PC-9 (cell line): ENCODE data around the gene DOCK9. TPM values are rescaled to one million over a fixed set of nuclear protein-coding genes. Genes with fewer than 3 reads are reported as not detected.

ENCODE experiments used
- BruUV-seq: library from RNA; stranded (reverse); fragments of 400-500 nt; replicated peaks from 2 replicates; lab custom pipeline; 2021; lab: Mats Ljungman, UMichigan
- CTCF ChIA-PET: fragments of 300-600 bp; sonication (Branson Sonifier 250); formaldehyde crosslinking; loops from one replicate; lab custom pipeline; 2022; ENCODE audit warnings: antibody characterized with exemption; lab: Charles Lee
- POLR2A ChIA-PET: fragments of 300-600 bp; sonication (Branson Sonifier 250); formaldehyde crosslinking; loops from one replicate; lab custom pipeline; 2022; ENCODE audit warnings: antibody characterized with exemption; ENCODE audit not compliant: unreplicated experiment; lab: Charles Lee
- DNase-seq, 2 experiments: peaks; one replicate each; pipeline versions ENCODE4 v3.0.0 to v3.0.0-alpha.2; 2015 to 2022; ENCODE audit warnings: mixed read lengths in 1 of 2
- H2AFZ ChIP-seq: fragments of 200-600 bp; sonication (generic); 2 replicates; pipeline ENCODE4 v1.8.1; 2017; ENCODE audit warnings: antibody characterized with exemption
- H3F3A ChIP-seq: fragments of 200-600 bp; sonication (generic); 2 replicates; pipeline ENCODE4 v1.8.1; 2017; ENCODE audit warnings: antibody characterized with exemption, mild to moderate bottlenecking, low read depth; ENCODE audit not compliant: insufficient read depth
- H3K27ac ChIP-seq: fragments of 200-600 bp; sonication (generic); 2 replicates; pipeline ENCODE4 v1.6.1; 2016; ENCODE audit warnings: mixed run types
- H3K27me3 ChIP-seq: fragments of 200-600 bp; sonication (generic); 2 replicates; pipeline ENCODE4 v1.6.1; 2016; ENCODE audit warnings: low read depth, mixed run types; ENCODE audit not compliant: insufficient read depth
- H3K36me3 ChIP-seq: fragments of 200-600 bp; sonication (generic); 2 replicates; pipeline ENCODE4 v1.6.1; 2016; ENCODE audit warnings: low read depth, mixed run types
- H3K4me1 ChIP-seq: fragments of 200-600 bp; sonication (generic); replicated peaks from 2 replicates; pipeline ENCODE4 v1.6.1; 2016; ENCODE audit warnings: mixed run types; ENCODE audit not compliant: insufficient read depth
- H3K4me2 ChIP-seq: fragments of 200-600 bp; sonication (generic); 2 replicates; pipeline ENCODE4 v1.6.1; 2017; ENCODE audit warnings: mixed run types
- H3K4me3 ChIP-seq: fragments of 200-600 bp; sonication (generic); 2 replicates; pipeline ENCODE4 v1.6.1; 2016; ENCODE audit warnings: mixed run types
- H3K79me2 ChIP-seq: fragments of 200-600 bp; sonication (generic); 2 replicates; pipeline ENCODE4 v1.6.1; 2017; ENCODE audit warnings: low read depth, mixed run types
- H3K9me2 ChIP-seq: fragments of 200-600 bp; sonication (generic); 2 replicates; pipeline ENCODE4 v1.8.1; 2017; ENCODE audit warnings: mild to moderate bottlenecking; ENCODE audit not compliant: insufficient read depth
- H3K9me3 ChIP-seq: fragments of 200-600 bp; sonication (generic); 2 replicates; pipeline ENCODE4 v1.8.1; 2016; ENCODE audit warnings: low read depth; ENCODE audit not compliant: insufficient read depth
- H4K20me1 ChIP-seq: fragments of 200-600 bp; sonication (generic); 2 replicates; pipeline ENCODE4 v1.8.1; 2017; ENCODE audit not compliant: insufficient read depth
- CTCF ChIP-seq: fragments of 200-600 bp; sonication (generic); conservative IDR thresholded peaks from 2 replicates; pipeline ENCODE4 v1.6.1; 2017; ENCODE audit warnings: mixed run types, antibody characterized with exemption, mild to moderate bottlenecking, moderate library complexity
- EZH2 ChIP-seq: fragments of 200-600 bp; sonication (generic); IDR thresholded peaks from 2 replicates; pipeline ENCODE4 v1.8.0; 2017; ENCODE audit warnings: antibody characterized with exemption, low read depth
- intact Hi-C: fragments of 100-400 bp; cut with micrococcal nuclease; formaldehyde crosslinking; loops from one replicate; pipeline ENCODE4 v1.10.0; 2022; ENCODE audit not compliant: unreplicated experiment
- total RNA-seq: library from RNA; stranded (reverse); gene quantifications from 2 replicates; pipeline ENCODE4 v1.2.3, GENCODE V29; 2021

Gene DOCK9
- total RNA-seq, 1 experiment from 2014 or later: 69.5 TPM

GRCh38 chr13:99005609-99006008, 27.7 kb upstream of the DOCK9 start:
- no peaks in the 10 kb centered on the region for H3K4me1 ChIP-seq
- ChIA-PET CTCF (no interaction called here), POLR2A (no interaction called here)
- H3K4me3 ChIP-seq: no peak overlapping the region
- H4K20me1 ChIP-seq: no peaks in the 10 kb centered on the region
- no peak for TF ChIP-seq EZH2
- no peak for TF ChIP-seq CTCF
- no TSS peak for BruUV-seq
- no peak for DNase-seq
- H3K27me3 ChIP-seq: no peaks in the 10 kb centered on the region
- no peak overlapping the region for H3K4me2 ChIP-seq
- H3K27ac ChIP-seq: no peak overlapping the region
- no peaks in the 10 kb centered on the region for H3K9me2 ChIP-seq
- no peak overlapping the region for H2AFZ ChIP-seq
- no peaks in the 10 kb centered on the region for H3K36me3 ChIP-seq
- intact Hi-C loops: no loop called here
- H3K9me3 ChIP-seq: no peaks in the 10 kb centered on the region
- H3F3A ChIP-seq: no peaks in the 10 kb centered on the region; the same call in 1 of the 2 replicates
- peaks cover 18% of the 10 kb centered on the region; the same call in 1 of the 2 replicates for H3K79me2 ChIP-seq

DNA sequence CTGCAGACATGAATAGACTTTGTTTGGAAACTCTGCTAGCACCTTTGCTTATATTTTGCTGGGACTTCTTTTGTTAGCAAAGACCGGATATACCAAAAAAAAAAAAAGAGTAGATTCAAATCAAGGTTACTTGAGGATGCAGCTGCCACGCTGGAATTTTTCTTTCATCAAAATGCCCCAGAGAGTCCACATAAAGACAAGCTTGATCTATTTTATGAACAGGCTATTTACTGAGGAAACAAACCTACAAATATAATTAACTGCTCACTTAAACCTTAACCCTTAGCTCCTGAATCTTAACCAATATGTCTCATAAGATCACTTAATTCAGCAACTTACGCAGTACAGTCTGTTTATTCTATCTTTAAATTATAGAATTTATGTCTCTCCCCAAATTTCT, 27.1 kb upstream of the DOCK9 start:
- Histone ChIP-seq H3F3A (no peaks in the 10 kb centered on the region; the same call in 1 of the 2 replicates), H3K27me3 (no peaks in the 10 kb centered on the region), H4K20me1 (no peaks in the 10 kb centered on the region), H3K9me2 (no peaks in the 10 kb centered on the region), H3K27ac (no peak overlapping the region), H3K4me3 (no peak overlapping the region), H3K9me3 (no peaks in the 10 kb centered on the region), H3K4me2 (no peak overlapping the region), H3K36me3 (no peaks in the 10 kb centered on the region), H2AFZ (no peak overlapping the region), H3K4me1 (no peaks in the 10 kb centered on the region), H3K79me2 (peaks cover 18% of the 10 kb centered on the region; the same call in 1 of the 2 replicates)
- no peak for DNase-seq
- TF ChIP-seq EZH2 (no peak), CTCF (no peak)
- POLR2A ChIA-PET: no interaction called here
- intact Hi-C loops: no loop called here
- CTCF ChIA-PET: no interaction called here
- no TSS peak for BruUV-seq

- H2AFZ ChIP-seq: no peak overlapping the region
- no peaks in the 10 kb centered on the region for H3K36me3 ChIP-seq
- H3K27me3 ChIP-seq: no peaks in the 10 kb centered on the region
- POLR2A ChIA-PET: no interaction called here
- TF ChIP-seq CTCF (no peak), EZH2 (no peak)
- no peaks in the 10 kb centered on the region for H3K4me1 ChIP-seq
- H3K27ac ChIP-seq: no peak overlapping the region
- no peak for DNase-seq
- H4K20me1 ChIP-seq: no peaks in the 10 kb centered on the region
- no peaks in the 10 kb centered on the region; the same call in 1 of the 2 replicates for H3F3A ChIP-seq
- no peaks in the 10 kb centered on the region for H3K9me2 ChIP-seq
- no TSS peak for BruUV-seq
- CTCF ChIA-PET: no interaction called here
- intact Hi-C loops: no loop called here
- H3K4me2 ChIP-seq: no peak overlapping the region
- H3K9me3 ChIP-seq: no peaks in the 10 kb centered on the region
- peaks cover 17% of the 10 kb centered on the region; the same call in 1 of the 2 replicates for H3K79me2 ChIP-seq
- H3K4me3 ChIP-seq: no peak overlapping the region
These were observed 26.1 kb upstream of the DOCK9 start for GRCh38 chr13:99003851-99004471.
